SIG-M5 treated with dmso at 0.1 percent for 504 hours (cell line): ENCODE measurements around the gene TMOD1.
"Not testable (repeated sequence)": the region's sequence is repeated elsewhere in the genome, so short reads cannot be mapped to it uniquely, and the experiment has no call there.

Experiments
- DNase-seq: peaks from one replicate; lab custom pipeline; 2025; ENCODE audit not compliant: unreplicated experiment; lab: John Stamatoyannopoulos, UW

The TMOD1 gene

DNA sequence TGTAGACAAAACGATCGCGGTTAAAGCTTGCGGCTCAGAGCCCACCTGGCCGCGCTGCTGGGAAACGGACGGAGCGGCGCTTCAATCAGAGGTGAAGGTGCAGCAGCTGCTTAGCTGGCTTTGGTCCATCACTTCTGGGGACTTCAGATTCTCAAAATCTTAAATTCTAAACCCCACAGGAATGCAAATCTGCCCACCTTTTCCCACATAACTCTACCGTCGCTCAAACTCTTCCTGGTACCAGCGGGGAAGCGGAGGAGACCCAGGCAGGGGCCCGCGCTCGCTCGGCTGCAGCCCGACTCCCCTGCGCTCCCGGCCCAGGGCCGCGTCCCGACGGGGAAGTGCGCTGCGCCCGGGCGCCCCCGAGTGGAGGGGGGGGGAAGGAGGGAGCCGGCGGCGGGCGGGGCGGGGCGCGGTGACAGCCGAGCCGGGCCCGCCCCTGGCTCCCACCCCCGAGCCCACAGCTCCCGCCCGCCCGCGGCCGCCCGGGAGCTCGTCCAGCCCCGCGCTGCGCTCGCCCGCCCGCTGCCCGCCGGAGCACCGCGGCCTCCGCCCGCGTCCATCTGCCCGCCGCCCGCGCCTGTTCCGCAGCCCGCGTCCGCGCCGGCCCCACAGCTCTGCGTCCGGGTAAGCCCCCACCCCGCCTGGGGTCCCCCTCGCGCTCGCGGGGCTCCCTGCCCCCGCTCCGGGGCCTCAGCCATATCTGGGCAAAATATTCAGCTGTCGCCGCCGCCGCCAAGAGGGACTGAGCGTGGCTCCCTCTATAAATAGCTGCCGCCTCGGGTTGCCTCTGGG is at the start of gene TMOD1:
Gene TMOD1 (plus strand): TSS at position 490 of the 795 bp plus-strand sequence. CDS start 22,523 bp downstream, outside the sequence.
- peak; percentile 32 for DNase-seq

DNA sequence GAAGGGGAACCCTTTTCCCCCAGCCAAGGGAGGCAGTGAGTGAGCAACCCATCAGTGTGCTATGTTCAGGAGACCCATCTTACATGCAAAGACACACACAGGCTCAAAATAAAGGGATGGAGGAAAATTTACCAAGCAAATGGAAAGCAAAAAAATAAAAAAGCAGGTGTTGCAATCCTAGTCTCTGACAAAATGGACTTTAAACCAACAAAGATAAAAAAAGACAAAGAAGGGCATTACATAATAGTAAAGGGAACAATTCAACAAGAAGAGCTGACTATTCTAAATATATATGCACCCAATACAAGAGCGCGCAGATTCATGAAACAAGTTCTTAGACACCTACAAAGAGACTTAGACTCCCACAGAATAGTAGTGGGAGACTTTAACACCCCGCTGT is 47.9 kb upstream of the TMOD1 start:
- peak; percentile 24 for DNase-seq

GRCh38 chr9:97456841-97457240 is 44.6 kb upstream of the TMOD1 start:
- not testable (repeated sequence) for DNase-seq

DNA sequence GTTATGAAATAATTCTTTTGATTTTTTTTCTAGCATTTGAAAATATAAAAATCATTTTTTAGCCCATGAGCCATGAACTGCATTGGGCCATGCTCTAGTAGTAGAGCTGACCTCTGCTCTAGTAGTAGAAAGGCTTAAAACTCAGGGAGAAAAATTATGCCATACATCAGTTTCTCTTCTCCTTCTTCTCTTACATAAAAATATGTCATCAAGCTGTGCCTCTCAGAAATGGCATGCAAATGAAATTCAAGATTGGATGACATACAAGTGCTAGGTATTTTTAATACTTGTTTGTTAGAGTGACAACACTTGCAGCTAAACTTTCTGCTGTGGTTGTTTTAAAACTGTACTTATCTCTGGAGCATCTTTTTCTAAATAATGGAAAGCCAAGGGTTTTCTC is 42.1 kb upstream of the TMOD1 start:
- DNase-seq = no peak

- DNase-seq = no peak
These were observed 39.3 kb upstream of the TMOD1 start for GRCh38 chr9:97462159-97462558.

DNA sequence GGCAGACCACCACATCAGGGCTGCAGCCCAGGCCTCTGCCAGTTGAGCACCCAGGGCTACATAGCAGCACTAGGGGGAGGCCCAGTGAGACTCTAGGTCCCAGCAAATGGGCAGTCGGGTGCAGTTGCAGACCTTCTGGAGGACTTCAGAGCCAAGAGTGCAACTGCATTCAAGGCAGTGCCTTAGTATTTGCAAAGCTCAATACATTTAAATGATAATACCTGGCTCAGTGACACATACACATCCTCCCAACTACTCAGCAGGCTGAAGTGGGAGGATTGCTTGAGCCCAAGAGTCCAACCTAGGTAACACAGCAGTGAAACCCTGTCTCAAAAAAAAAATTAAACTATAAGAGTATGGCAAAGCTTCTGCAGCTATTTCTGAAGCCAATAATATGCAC is 38.6 kb upstream of the TMOD1 start:
- no peak for DNase-seq

DNA sequence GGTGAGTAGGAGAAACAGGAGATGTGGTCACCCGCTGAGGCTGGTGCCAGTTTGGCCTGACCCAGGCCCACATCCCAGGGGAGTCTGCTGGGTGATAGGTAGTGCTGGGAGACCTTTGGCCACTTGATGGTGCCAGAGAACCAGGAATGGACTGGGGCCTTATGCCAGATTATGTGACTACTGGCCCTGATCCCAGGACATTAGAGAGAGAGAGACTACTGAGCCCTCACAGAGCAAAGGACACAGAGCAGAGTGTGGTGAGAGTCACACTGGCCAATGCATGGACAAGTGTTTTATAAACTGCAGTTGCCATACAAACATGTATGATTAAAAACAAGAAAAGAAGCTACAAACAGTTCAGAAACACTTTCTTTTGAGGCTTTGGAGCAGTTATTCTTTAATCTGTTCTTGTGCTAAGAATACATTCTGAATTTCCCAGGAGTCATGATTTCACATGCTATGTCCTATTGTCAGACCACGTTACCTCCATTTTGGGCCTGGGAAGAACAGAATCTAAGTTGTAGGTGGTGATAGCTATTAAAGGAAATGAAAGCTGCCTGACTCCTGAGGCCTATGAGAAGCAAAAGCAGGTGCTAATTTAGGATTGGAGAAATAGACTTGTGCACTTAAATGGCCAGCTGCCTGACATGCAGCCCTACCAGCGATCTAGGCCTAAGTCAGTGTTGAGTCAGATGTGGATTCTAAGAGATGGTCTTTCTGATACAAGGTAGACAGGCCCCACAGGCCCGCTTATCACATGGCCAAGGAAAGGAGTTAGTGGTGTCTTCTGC is 32.6 kb upstream of the TMOD1 start:
- DNase-seq = peak; percentile 48

GRCh38 chr9:97470076-97470475 is 31.4 kb upstream of the TMOD1 start:
- DNase-seq = no peak

DNA sequence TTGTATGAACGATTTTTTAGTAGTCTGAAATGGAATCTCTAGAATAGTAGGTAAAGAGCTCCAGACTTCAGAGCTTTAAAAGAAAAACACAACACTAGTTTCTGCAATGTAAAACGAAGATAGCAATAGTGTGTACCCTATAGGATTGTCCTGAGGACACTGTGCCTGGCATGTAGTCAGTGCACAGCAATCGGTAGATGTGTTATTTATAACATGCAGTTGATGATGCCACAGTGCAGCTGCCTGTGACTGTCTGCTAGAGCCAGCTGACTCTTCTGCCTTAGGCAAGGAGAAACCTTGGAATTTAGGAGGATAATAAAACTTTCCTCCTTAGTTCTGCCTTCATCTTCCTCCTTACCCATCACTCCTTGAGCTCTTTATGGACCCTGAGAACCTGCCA is 27.7 kb upstream of the TMOD1 start:
- DNase-seq = no peak

- no peak for DNase-seq
These were observed 27.0 kb upstream of the TMOD1 start for GRCh38 chr9:97474372-97474925.

- no peak for DNase-seq
These were observed 26.4 kb upstream of the TMOD1 start for GRCh38 chr9:97475059-97475458.

DNA sequence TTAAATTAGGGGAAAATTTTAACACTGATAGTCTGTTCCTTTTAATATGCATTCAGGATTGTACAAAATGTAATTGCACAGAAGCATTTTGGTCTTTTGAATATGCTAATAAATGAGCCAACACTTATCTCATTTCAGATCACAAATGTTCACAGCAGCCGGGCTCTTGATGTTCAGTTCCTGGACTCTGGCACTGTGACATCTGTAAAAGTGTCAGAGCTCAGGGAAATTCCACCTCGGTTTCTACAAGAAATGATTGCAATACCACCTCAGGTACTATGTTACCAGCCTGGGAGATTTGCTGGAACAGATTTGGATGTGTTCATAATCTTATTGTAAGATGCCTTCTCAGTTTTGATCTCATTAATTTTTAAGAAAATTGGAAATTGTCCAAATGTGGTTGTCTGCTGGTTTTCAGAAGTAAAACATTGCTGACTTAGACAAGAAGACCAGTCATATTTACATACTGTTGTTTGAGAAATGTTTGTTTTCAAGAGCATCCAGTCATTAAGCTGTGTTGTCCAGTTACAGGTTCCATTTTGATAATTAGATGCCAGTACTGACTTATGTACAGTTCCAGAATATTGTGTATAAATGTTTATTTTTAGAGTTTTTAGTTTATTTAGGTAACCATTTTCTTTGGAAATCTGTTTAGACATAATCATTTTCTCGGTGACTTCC is 23.0 kb upstream of the TMOD1 start:
- DNase-seq = no peak

DNA sequence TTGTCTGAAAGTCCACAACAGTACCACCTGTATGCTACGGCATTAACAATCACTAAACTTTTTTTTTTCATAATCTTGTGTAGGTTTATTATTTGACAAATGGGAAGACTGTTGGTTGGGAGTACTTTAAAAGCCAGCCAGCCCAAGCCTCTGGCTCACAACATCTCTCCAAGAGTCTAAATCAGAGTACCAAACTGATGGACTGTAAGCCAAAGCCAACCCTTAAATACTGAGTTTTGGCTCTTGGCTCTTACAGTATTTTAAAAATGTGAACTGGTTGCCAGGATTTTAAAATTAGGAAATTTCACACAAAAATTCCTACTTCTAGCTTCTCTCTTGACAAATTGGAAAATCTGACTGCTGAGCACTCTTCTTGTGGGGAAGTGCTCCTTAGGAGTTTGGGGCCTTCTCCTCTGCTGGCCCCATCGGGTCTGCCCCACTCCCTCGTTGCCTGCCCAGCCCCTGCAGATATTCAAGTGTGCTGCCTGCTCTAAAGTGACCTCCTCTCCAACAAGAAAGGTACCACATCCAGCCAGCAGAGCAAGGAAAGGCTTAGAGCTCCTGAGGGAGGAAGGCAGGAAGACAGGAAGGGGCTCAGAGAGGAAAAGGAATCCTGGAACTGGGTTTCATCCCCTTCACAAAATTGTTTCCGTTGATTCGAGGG is 21.8 kb upstream of the TMOD1 start:
- no peak for DNase-seq

- DNase-seq = no peak
These were observed 21.3 kb upstream of the TMOD1 start for GRCh38 chr9:97480174-97480573.

DNA sequence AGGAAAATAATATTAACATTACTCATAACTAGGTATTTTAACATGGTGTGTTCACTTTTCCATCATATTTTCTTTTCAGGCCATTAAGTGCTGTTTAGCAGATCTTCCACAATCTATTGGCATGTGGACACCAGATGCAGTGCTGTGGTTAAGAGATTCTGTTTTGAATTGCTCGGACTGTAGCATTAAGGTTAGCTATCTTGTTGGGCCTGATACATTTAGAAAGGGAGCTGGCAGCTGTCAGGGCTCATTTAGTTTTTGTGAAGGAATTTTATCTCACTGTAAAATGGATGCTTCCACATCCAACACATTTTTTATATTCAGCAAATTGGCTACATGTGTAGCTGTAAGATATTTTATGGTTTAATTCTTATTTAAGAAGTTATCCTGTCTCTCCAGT is 20.7 kb upstream of the TMOD1 start:
- DNase-seq = no peak

GRCh38 chr9:97484134-97484533 is 17.3 kb upstream of the TMOD1 start:
- no peak for DNase-seq

DNA sequence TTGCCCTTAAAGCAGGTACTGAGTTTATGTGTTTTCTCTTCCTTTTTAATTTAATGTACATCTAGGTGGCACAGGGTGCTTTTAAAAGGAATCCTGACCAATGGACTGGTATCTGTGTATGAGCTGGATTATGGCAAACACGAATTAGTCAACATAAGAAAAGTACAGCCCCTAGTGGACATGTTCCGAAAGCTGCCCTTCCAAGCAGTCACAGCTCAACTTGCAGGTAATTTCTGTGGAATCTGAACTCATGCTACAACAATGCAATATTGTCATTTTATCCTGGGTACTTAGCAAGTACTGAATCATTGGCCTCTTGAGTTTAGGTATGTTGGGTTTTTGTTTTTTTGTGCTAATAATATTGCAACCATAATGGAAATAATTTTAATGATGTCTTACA is 14.4 kb upstream of the TMOD1 start:
- peak; percentile 26 for DNase-seq

GRCh38 chr9:97487861-97488260 is 13.6 kb upstream of the TMOD1 start:
- DNase-seq = peak; percentile 53

DNA sequence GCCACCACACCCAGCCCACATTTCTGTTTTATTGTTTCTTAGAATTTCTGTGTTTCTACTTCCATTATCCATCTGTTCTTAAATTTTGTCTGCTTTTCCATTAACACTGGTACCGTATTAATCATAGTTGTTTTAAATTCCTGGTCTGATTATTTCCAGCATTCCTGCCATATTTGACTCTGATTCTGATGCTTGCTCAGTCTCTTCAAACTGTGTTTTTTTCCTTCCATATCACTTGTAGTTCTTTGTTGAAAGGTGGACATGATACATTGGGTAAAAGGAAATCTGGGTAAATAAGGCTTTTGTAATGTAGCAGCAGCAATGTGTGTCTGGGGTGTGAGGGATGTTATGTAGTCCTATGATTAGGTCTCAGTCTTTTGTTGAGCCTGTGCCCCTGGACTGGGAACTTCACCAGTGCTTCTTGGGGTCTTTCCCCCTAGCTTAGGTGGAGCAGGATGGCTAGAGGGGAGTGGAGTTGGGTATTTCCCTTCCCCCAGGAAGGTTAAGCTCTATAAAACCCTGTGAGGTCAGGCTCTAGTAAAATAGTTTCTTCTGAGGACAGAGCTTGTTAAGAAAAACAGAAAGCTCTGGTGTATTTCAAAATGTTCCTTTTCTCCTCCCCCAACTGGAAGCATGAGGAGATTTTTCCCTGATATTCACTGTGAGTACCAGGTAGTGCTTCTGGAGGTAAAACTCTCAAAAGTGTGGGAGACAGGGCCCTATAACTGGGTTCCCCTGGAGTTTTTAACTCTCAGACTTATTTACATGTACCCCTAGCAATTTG is 10.1 kb upstream of the TMOD1 start:
- no peak for DNase-seq
